Activated CD4-positive, alpha-beta memory T cell treated with anti-CD3 and anti-CD28 coated beads, Interleukin-2, amount 10 ng/mL, durations not matched to agents 7 days and 5 days (primary cell): ENCODE data around the gene GDPD1. TPM values are rescaled to one million over a fixed set of nuclear protein-coding genes. Genes with fewer than 3 reads are reported as not detected.
"Not testable (repeated sequence)": the region's sequence is repeated elsewhere in the genome, so short reads cannot be mapped to it uniquely, and the experiment has no call there.

Source experiments
- CTCF ChIA-PET: fragments of 350-600 bp; sonication (Branson Sonifier 250); formaldehyde crosslinking; loops from one replicate; lab custom pipeline; 2021; ENCODE audit warnings: antibody characterized with exemption, inconsistent platforms; lab: Charles Lee
- POLR2A ChIA-PET: fragments of 350-600 bp; sonication (Branson Sonifier 250); formaldehyde crosslinking; loops from one replicate; lab custom pipeline; 2021; ENCODE audit warnings: antibody characterized with exemption; lab: Charles Lee
- DNase-seq: peaks from one replicate; pipeline ENCODE4 v3.0.0-alpha.2; 2020
- H3K27ac Mint-ChIP-seq: one replicate; pipeline ENCODE4 v1.8.0; 2021; ENCODE audit warnings: mild to moderate bottlenecking, mixed read lengths
- H3K27me3 Mint-ChIP-seq: one replicate; pipeline ENCODE4 v1.8.0; 2021; ENCODE audit warnings: mixed read lengths
- H3K36me3 Mint-ChIP-seq: one replicate; pipeline ENCODE4 v1.8.0; 2021; ENCODE audit warnings: low read depth, mixed read lengths
- H3K4me1 Mint-ChIP-seq: one replicate; pipeline ENCODE4 v1.8.0; 2021; ENCODE audit warnings: mixed read lengths
- H3K4me3 Mint-ChIP-seq: one replicate; pipeline ENCODE4 v1.8.0; 2021; ENCODE audit warnings: mild to moderate bottlenecking, mixed read lengths
- H3K9me3 Mint-ChIP-seq: one replicate; pipeline ENCODE4 v1.8.0; 2021; ENCODE audit warnings: mixed read lengths
- total RNA-seq, 2 experiments: library from RNA; stranded (reverse); gene quantifications; one replicate each; pipeline ENCODE4 v1.2.3, GENCODE V29; 2021

Gene GDPD1
- 1 to 10 TPM; 4.7 to 4.8 TPM for total RNA-seq

DNA sequence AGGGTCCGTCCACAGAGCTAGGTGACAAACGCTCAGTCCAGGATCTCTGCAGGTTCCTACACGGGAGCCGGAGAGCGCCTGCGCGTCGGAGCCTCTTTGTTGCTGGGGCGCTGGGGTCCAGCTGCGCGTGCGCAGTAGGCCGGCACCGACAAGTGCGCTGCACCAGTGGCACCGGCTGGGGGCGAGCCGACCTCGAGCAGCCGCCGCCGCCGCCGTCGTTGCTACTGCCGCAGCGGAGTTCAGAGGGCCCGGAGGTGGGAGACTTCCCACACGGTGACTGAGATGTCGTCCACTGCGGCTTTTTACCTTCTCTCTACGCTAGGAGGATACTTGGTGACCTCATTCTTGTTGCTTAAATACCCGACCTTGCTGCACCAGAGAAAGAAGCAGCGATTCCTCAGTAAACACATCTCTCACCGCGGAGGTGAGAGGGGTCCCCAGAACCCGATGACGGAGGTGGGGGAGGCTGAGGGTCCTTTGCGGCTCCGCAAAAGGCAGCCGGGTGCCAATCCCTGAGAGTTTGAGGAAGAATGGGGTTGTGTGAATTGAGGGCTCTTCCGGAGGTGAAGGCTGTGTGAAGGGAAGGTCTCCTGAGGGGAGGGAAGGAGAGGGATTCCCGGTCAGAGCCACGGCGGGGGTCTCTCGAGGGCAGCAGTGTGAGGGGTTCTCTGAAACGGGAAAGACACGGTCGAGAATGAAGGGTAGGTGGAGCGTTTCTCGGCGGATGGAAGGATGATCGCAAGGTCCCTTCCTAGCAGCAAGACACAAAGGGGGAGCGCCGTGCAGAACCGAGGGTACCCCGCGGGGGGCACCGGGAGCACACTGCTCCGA is at the start of gene GDPD1:
TSS of gene GDPD1 (plus strand) at position 184 of the 831 bp plus-strand sequence. CDS start at position 283, 99 bp downstream.
- peak within 1 kb of the TSS; percentile 64 for H3K27ac Mint-ChIP-seq
- H3K9me3 Mint-ChIP-seq, result no peaks in the 10 kb centered on the region
- POLR2A ChIA-PET, result interaction anchor here (0.6 to 3.6 kb wide), 7 partner anchors 10 to 589 kb away, joined by 3 to 38 read pairs (median 4); partner anchors contain the start of genes PRR11, SKA2 and SMG8
- DNase-seq, result peak; percentile 97
- peaks cover 14% of the 10 kb centered on the region for H3K4me1 Mint-ChIP-seq
- no peaks in the 10 kb centered on the region for H3K27me3 Mint-ChIP-seq
- CTCF ChIA-PET, result interaction anchor here (0.5 to 1.1 kb wide), 16 partner anchors 8 to 340 kb away, joined by 3 to 20 read pairs (median 3); partner anchors contain the start of gene SMG8
- H3K36me3 Mint-ChIP-seq, result peaks cover 4% of the 10 kb centered on the region
- peak within 1 kb of the TSS; percentile 89 for H3K4me3 Mint-ChIP-seq

- H3K4me1 Mint-ChIP-seq, result peaks cover 9% of the 10 kb centered on the region
- no peak overlapping the region for H3K4me3 Mint-ChIP-seq
- no peaks in the 10 kb centered on the region for H3K27me3 Mint-ChIP-seq
- H3K27ac Mint-ChIP-seq, result no peak overlapping the region
- CTCF ChIA-PET, result interaction anchor here (0.5 kb wide), 1 partner anchor 254 kb away, joined by 3 read pairs; no protein-coding TSS in a partner anchor
- DNase-seq, result no peak
- POLR2A ChIA-PET, result interaction anchor here (1.2 to 1.7 kb wide), 3 partner anchors 8 to 38 kb away, joined by 3 to 4 read pairs (median 3); partner anchors contain the start of gene PRR11
- H3K36me3 Mint-ChIP-seq, result peaks cover 48% of the 10 kb centered on the region
- H3K9me3 Mint-ChIP-seq, result no peaks in the 10 kb centered on the region
These were observed 47.8 kb upstream of the GDPD1 start for GRCh38 chr17:59172436-59173004.

GRCh38 chr17:59174671-59175070 is 45.6 kb upstream of the GDPD1 start:
- Mint-ChIP-seq H3K4me3 (no peak overlapping the region), H3K27me3 (no peaks in the 10 kb centered on the region), H3K36me3 (peaks cover 50% of the 10 kb centered on the region), H3K27ac (no peak overlapping the region), H3K4me1 (peaks cover 4% of the 10 kb centered on the region), H3K9me3 (no peaks in the 10 kb centered on the region)
- CTCF ChIA-PET, result no interaction called here
- no peak for DNase-seq
- POLR2A ChIA-PET, result no interaction called here

GRCh38 chr17:59175076-59175475 is 45.2 kb upstream of the GDPD1 start:
- Mint-ChIP-seq H3K27me3 (no peaks in the 10 kb centered on the region), H3K4me3 (no peak overlapping the region), H3K9me3 (no peaks in the 10 kb centered on the region), H3K36me3 (peaks cover 53% of the 10 kb centered on the region), H3K4me1 (peaks cover 4% of the 10 kb centered on the region), H3K27ac (no peak overlapping the region)
- ChIA-PET CTCF (no interaction called here), POLR2A (no interaction called here)
- DNase-seq, result no peak

GRCh38 chr17:59178266-59178985 is 41.9 kb upstream of the GDPD1 start:
- Mint-ChIP-seq H3K4me1 (no peaks in the 10 kb centered on the region), H3K4me3 (no peak overlapping the region), H3K27ac (no peak overlapping the region), H3K36me3 (peaks cover 58% of the 10 kb centered on the region), H3K27me3 (no peaks in the 10 kb centered on the region), H3K9me3 (no peaks in the 10 kb centered on the region)
- DNase-seq, result no peak
- ChIA-PET POLR2A (no interaction called here), CTCF (no interaction called here)

GRCh38 chr17:59179601-59180000 is 40.7 kb upstream of the GDPD1 start:
- peaks cover 52% of the 10 kb centered on the region for H3K36me3 Mint-ChIP-seq
- not testable (repeated sequence) for H3K27me3 Mint-ChIP-seq

DNA sequence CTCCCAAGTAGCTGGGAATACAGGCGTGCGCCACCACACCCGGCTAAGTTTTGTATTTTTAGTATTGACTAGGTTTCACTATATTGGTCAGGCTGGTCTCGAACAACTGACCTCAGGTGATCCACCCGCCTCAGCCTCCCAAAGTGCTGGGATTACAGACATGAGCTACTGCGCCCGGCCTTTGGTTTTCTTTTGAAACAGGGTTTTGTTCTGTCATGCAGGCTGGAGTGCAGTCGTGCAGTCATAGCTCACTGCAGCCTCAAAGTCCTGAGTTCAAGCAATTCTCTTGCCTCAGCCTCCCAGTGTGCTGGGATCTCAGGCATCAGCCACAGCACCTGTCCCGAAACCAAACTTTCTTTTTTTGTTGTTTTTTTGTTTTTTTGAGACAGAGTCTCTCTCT is 39.7 kb upstream of the GDPD1 start:
- Mint-ChIP-seq H3K27me3 (no peaks in the 10 kb centered on the region), H3K4me1 (no peaks in the 10 kb centered on the region), H3K36me3 (peaks cover 59% of the 10 kb centered on the region), H3K27ac (no peak overlapping the region), H3K4me3 (no peak overlapping the region), H3K9me3 (no peaks in the 10 kb centered on the region)
- CTCF ChIA-PET, result no interaction called here
- POLR2A ChIA-PET, result no interaction called here
- no peak for DNase-seq

More at GRCh38 chr17:59179601-59180000, 40.7 kb upstream of the GDPD1 start:
- H3K9me3 Mint-ChIP-seq, H3K4me3 Mint-ChIP-seq, DNase-seq, CTCF ChIA-PET, H3K4me1 Mint-ChIP-seq, POLR2A ChIA-PET, H3K27ac Mint-ChIP-seq: not testable (repeated sequence)

DNA sequence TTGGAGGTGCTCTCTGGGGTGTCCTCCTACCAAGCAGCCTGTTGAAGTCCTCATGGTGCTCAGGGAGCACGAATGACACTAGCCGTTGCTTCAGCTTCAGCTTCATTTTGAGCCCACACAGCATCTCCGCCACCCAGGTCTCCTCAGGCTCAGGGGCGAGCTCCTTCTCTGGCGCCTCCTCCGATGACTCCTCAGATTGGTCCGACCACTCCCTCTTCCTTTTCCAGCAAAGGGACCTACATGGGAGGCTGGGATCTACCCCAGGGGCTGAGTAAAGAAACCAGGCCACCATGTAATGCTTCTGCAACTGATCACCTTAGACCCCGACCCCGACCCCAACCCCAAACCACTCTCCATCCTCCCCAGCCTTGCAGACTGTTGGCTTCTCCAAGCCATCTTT is 38.8 kb upstream of the GDPD1 start:
- DNase-seq, result no peak
- ChIA-PET POLR2A (no interaction called here), CTCF (no interaction called here)
- no peaks in the 10 kb centered on the region for H3K9me3 Mint-ChIP-seq
- no peaks in the 10 kb centered on the region for H3K27me3 Mint-ChIP-seq
- no peak overlapping the region for H3K27ac Mint-ChIP-seq
- H3K4me1 Mint-ChIP-seq, result no peaks in the 10 kb centered on the region
- H3K4me3 Mint-ChIP-seq, result no peak overlapping the region
- peaks cover 63% of the 10 kb centered on the region for H3K36me3 Mint-ChIP-seq

GRCh38 chr17:59185997-59186396 is 34.3 kb upstream of the GDPD1 start:
- ChIA-PET CTCF (interaction anchor here (0.6 kb wide), 1 partner anchor 47 kb away, joined by 5 read pairs; no protein-coding TSS in a partner anchor), POLR2A (no interaction called here)
- no peak for DNase-seq
- H3K27me3 Mint-ChIP-seq, result no peaks in the 10 kb centered on the region
- H3K9me3 Mint-ChIP-seq, result no peaks in the 10 kb centered on the region
- H3K4me1 Mint-ChIP-seq, result no peaks in the 10 kb centered on the region
- H3K36me3 Mint-ChIP-seq, result peaks cover 66% of the 10 kb centered on the region
- no peak overlapping the region for H3K4me3 Mint-ChIP-seq
- H3K27ac Mint-ChIP-seq, result no peak overlapping the region

DNA sequence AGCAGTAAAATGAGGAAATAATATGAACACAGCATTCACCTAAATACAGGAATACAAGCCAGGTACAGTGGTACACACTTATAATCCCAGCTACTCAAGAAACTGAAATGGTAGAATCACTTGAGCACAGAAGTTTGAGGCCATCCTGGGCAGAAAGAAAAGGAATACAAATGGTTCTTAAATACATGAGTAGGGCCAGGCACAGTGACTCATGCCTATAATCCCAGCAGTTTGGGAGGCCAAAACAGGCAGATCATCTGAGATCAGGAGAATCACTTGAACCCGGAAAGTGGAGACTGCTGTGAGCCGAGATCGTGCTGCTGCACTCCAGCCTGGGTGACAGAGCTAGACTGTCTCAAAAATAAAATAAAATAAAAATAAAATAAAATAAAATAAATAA is 33.5 kb upstream of the GDPD1 start:
- ChIA-PET CTCF (no interaction called here), POLR2A (no interaction called here)
- no peak for DNase-seq
- Mint-ChIP-seq H3K4me3 (no peak overlapping the region), H3K27ac (no peak overlapping the region), H3K36me3 (peaks cover 65% of the 10 kb centered on the region), H3K9me3 (no peaks in the 10 kb centered on the region), H3K4me1 (no peaks in the 10 kb centered on the region), H3K27me3 (no peaks in the 10 kb centered on the region)

GRCh38 chr17:59190806-59191205 is 29.5 kb upstream of the GDPD1 start:
- Mint-ChIP-seq H3K27me3 (no peaks in the 10 kb centered on the region), H3K4me3 (no peak overlapping the region), H3K4me1 (no peaks in the 10 kb centered on the region), H3K36me3 (peaks cover 63% of the 10 kb centered on the region), H3K27ac (no peak overlapping the region), H3K9me3 (no peaks in the 10 kb centered on the region)
- DNase-seq, result no peak
- POLR2A ChIA-PET, result interaction anchor here (1.9 kb wide), 1 partner anchor 20 kb away, joined by 5 read pairs; no protein-coding TSS in a partner anchor
- CTCF ChIA-PET, result no interaction called here

- H3K4me3 Mint-ChIP-seq, result no peak overlapping the region
- no peak for DNase-seq
- H3K36me3 Mint-ChIP-seq, result peaks cover 51% of the 10 kb centered on the region
- no peaks in the 10 kb centered on the region for H3K4me1 Mint-ChIP-seq
- no peaks in the 10 kb centered on the region for H3K27me3 Mint-ChIP-seq
- POLR2A ChIA-PET, result interaction anchor here (1.2 kb wide), 1 partner anchor 18 kb away, joined by 4 read pairs; no protein-coding TSS in a partner anchor
- CTCF ChIA-PET, result interaction anchor here (0.6 kb wide), 1 partner anchor 16 kb away, joined by 5 read pairs; the partner anchor contains the start of gene SMG8
- no peaks in the 10 kb centered on the region for H3K9me3 Mint-ChIP-seq
- no peak overlapping the region for H3K27ac Mint-ChIP-seq
These were observed 26.9 kb upstream of the GDPD1 start for GRCh38 chr17:59193336-59193862.
